ENCODE data around the gene CD93. TPM values are rescaled to one million over a fixed set of nuclear protein-coding genes. Genes with fewer than 3 reads are reported as not detected.
A peak's percentile ranks its signal among the peaks of the same experiment; 100 is the strongest.

Gene CD93
- total and polyA plus RNA-seq, 2 of the 8 experiments (the other 6 are each of a cell fraction or from before 2014, with no cell fraction given) = under 0.01 to 0.07 TPM

- H4K20me1 ChIP-seq (replicated peaks in 1 of 2; ENCODE audit: control insufficient read depth in 1 of 2, insufficient read depth in 2 of 2, low read length in 2 of 2) = no peaks in the 10 kb centered on the region
Measured at GRCh38 chr20:23079016-23079351, 7.1 kb downstream of the CD93 start.

More at GRCh38 chr20:23079016-23079351, 7.1 kb downstream of the CD93 start:
- Histone ChIP-seq H3K4me2 (ENCODE audit: insufficient read depth in 1 of 2, low read depth in 2 of 2, low read length in 2 of 2) (no peak overlapping the region), H4K91ac (replicated peaks; ENCODE audit: insufficient read length, low read length) (no peak overlapping the region), H3K4me3 (ENCODE audit: extremely low read depth in 1 of 4, insufficient read depth in 2 of 4, low read depth in 3 of 4, low read length in 4 of 4) (no peak overlapping the region), H2BK5ac (ENCODE audit: low read depth, low read length) (no peak overlapping the region), H3K18ac (ENCODE audit: extremely low read depth, low read length) (no peak overlapping the region), H2BK20ac (ENCODE audit: low read length) (no peak overlapping the region), H2AFZ (ENCODE audit: low read length) (no peak overlapping the region), H2AK5ac (ENCODE audit: low read depth, low read length) (no peak overlapping the region), H3K79me2 (ENCODE audit: control insufficient read depth in 1 of 2, insufficient read depth in 2 of 2, low read length in 2 of 2) (no peaks in the 10 kb centered on the region), H3K27ac (ENCODE audit: low read depth, low read length) (no peak overlapping the region), H3K79me1 (ENCODE audit: low read depth, low read length) (no peaks in the 10 kb centered on the region), H3K4me1 (replicated peaks in 1 of 4; ENCODE audit: control insufficient read depth in 3 of 4, insufficient read depth in 4 of 4, low read length in 3 of 4) (peaks cover 0 to 7% (median 0%) of the 10 kb centered on the region in 4 experiments; a peak in 1 of 7 replicates), H3K9me3 (ENCODE audit: insufficient read depth in 2 of 2, low read depth in 1 of 2, low read length in 1 of 2) (no peaks in the 10 kb centered on the region), H3K56ac (replicated peaks; ENCODE audit: insufficient read length, low read depth, low read length) (no peak overlapping the region), H2BK15ac (ENCODE audit: low read length) (no peak overlapping the region), H3K9ac (replicated peaks in 1 of 4; ENCODE audit: extremely low read depth in 1 of 4, low read depth in 3 of 4, low read length in 3 of 4) (no peak overlapping the region), H3K14ac (ENCODE audit: insufficient read length) (no peak overlapping the region), H2BK120ac (replicated peaks; ENCODE audit: low read depth, low read length) (no peak overlapping the region), H3K27me3 (replicated peaks in 1 of 4; ENCODE audit: control insufficient read depth in 3 of 4, extremely low read depth in 1 of 4, insufficient read depth in 3 of 4, low read length in 3 of 4) (no peaks in the 10 kb centered on the region), H2BK12ac (ENCODE audit: low read depth, low read length) (no peak overlapping the region), H4K5ac (ENCODE audit: insufficient read length, low read depth, low read length) (no peak overlapping the region), H4K8ac (ENCODE audit: extremely low read depth, insufficient read depth, low read length) (no peak overlapping the region), H3K36me3 (ENCODE audit: control insufficient read depth in 2 of 4, insufficient read depth in 4 of 4, low read length in 3 of 4) (no peaks in the 10 kb centered on the region), H3K23ac (ENCODE audit: insufficient read length) (no peak overlapping the region), H3K4ac (replicated peaks; ENCODE audit: insufficient read length, low read depth, low read length) (no peak overlapping the region), H3K23me2 (ENCODE audit: low read depth, low read length) (no peaks in the 10 kb centered on the region)
- DNase-seq (ENCODE audit: low read depth in 1 of 2, low spot score in 2 of 2) = peak; percentile 19 to 70
- TF ChIP-seq RAD21 (IDR thresholded peaks at IDR 0.05 in 1 of 2, conservative IDR thresholded peaks at IDR 0.05 in 1 of 2; ENCODE audit: low read depth in 2 of 2, low read length in 2 of 2) (peak; percentile 52 to 63), CTCF (IDR thresholded peaks at IDR 0.05; ENCODE audit: control extremely low read depth in 1 of 3, insufficient read depth in 1 of 3, low read depth in 1 of 3, low read length in 3 of 3) (peak; percentile 68 to 90 (median 88)), TEAD4 (IDR thresholded peaks at IDR 0.05; ENCODE audit: low read depth, low read length) (no peak), YY1 (IDR thresholded peaks at IDR 0.05; ENCODE audit: low read depth, low read length) (peak; percentile 49; the same call in 1 of the 2 replicates)
- ChIA-PET POLR2A (ENCODE audit: partially characterized antibody) (no interaction called here), CTCF (ENCODE audit: partially characterized antibody) (interaction anchor here (0.7 to 4.8 kb wide), 24 partner anchors 10 to 387 kb away, joined by 3 to 43 read pairs (median 4); partner anchors contain the start of gene THBD)
- FAIRE-seq = no peak
- WGBS, 2 experiments (ENCODE audit: extremely low coverage in 1 of 2, insufficient coverage in 1 of 2, insufficient read length in 1 of 2, insufficient replicate concordance in 2 of 2, low coverage in 1 of 2, low lambda C conversion rate in 2 of 2, missing lambda C conversion rate in 1 of 2) = 29% methylated on average over 6 of the region's 6 CpGs; no CpG with 5 or more reads in 1 of the 2 experiments

Data from H1 (cell line).